Activated T-cell treated with anti-CD3 and anti-CD28 coated beads, Interleukin-2, amount 50 U/mL, for 1 hour (primary cell): ENCODE data around the gene DLG2.
"Not testable (repeated sequence)": the region's sequence is repeated elsewhere in the genome, so short reads cannot be mapped to it uniquely, and the experiment has no call there.

Source experiments
- DNase-seq: peaks from one replicate; pipeline ENCODE4 v3.0.0-alpha.2; 2020

The DLG2 gene

GRCh38 chr11:85307366-85307765 is 319.8 kb downstream of the DLG2 start:
- DNase-seq: no peak

- DNase-seq: no peak
These were observed 325.1 kb downstream of the DLG2 start for GRCh38 chr11:85301895-85302678.

- DNase-seq: no peak
These were observed 327.7 kb downstream of the DLG2 start for GRCh38 chr11:85299258-85299942.

- DNase-seq: no peak
These were observed 331.4 kb downstream of the DLG2 start for GRCh38 chr11:85295694-85296271.

- no peak for DNase-seq
These were observed 345.6 kb downstream of the DLG2 start for GRCh38 chr11:85281550-85281949.

- DNase-seq: no peak
These were observed 347.9 kb downstream of the DLG2 start for GRCh38 chr11:85279267-85279666.

GRCh38 chr11:85277693-85278092 is 349.5 kb downstream of the DLG2 start:
- DNase-seq: no peak

GRCh38 chr11:85276332-85276731 is 350.8 kb downstream of the DLG2 start:
- DNase-seq: no peak

GRCh38 chr11:85270315-85270714 is 356.8 kb downstream of the DLG2 start:
- DNase-seq: not testable (repeated sequence)

GRCh38 chr11:85269109-85269508 is 358.0 kb downstream of the DLG2 start:
- no peak for DNase-seq

GRCh38 chr11:85266646-85267045 is 360.5 kb downstream of the DLG2 start:
- no peak for DNase-seq

GRCh38 chr11:85263328-85263727 is 363.8 kb downstream of the DLG2 start:
- no peak for DNase-seq

- no peak for DNase-seq
These were observed 369.3 kb downstream of the DLG2 start for GRCh38 chr11:85257837-85258236.

GRCh38 chr11:85256433-85256832 is 370.7 kb downstream of the DLG2 start:
- DNase-seq: no peak

- DNase-seq: no peak
These were observed 377.7 kb downstream of the DLG2 start for GRCh38 chr11:85249482-85249881.

GRCh38 chr11:85247797-85248196 is 379.3 kb downstream of the DLG2 start:
- DNase-seq: no peak

- DNase-seq: no peak
These were observed 388.2 kb downstream of the DLG2 start for GRCh38 chr11:85238906-85239305.

GRCh38 chr11:85238038-85238437 is 389.1 kb downstream of the DLG2 start:
- DNase-seq: not testable (repeated sequence)

GRCh38 chr11:85236211-85236610 is 390.9 kb downstream of the DLG2 start:
- no peak for DNase-seq

GRCh38 chr11:85232559-85232958 is 394.6 kb downstream of the DLG2 start:
- DNase-seq: no peak

- no peak for DNase-seq
These were observed 395.6 kb downstream of the DLG2 start for GRCh38 chr11:85231588-85231987.

- not testable (repeated sequence) for DNase-seq
These were observed 397.4 kb downstream of the DLG2 start for GRCh38 chr11:85229723-85230122.

GRCh38 chr11:85196968-85197367 is 430.2 kb downstream of the DLG2 start:
- DNase-seq: no peak

GRCh38 chr11:85195934-85196333 is 431.2 kb downstream of the DLG2 start:
- no peak for DNase-seq
